Neutrophil (primary cell): ENCODE data around the gene COX7B.
A peak's percentile ranks its signal among the peaks of the same experiment; 100 is the strongest.
"Not testable (repeated sequence)": the region's sequence is repeated elsewhere in the genome, so short reads cannot be mapped to it uniquely, and the experiment has no call there.

ENCODE experiments used
- H3K27ac ChIP-seq: fragments of 200-600 bp; sonication (generic); 2 replicates; pipeline ENCODE4 v1.5.1; 2016; ENCODE audit warnings: mild to moderate bottlenecking, moderate library complexity
- H3K27me3 ChIP-seq: fragments of 200-600 bp; sonication (generic); 2 replicates; pipeline ENCODE4 v1.6.0; 2016; ENCODE audit warnings: mild to moderate bottlenecking
- H3K36me3 ChIP-seq: fragments of 200-600 bp; sonication (generic); 2 replicates; pipeline ENCODE4 v1.5.1; 2017
- H3K4me1 ChIP-seq, 2 experiments: fragments of 200-600 bp in 1 of 2; sonication (generic) in 1 of 2; 1 replicate in 1 of 2; 2 replicates in 1 of 2; pipeline versions ENCODE4 v1.5.1 to v1.6.1; 2013 to 2016; ENCODE audit warnings: low read depth in 1 of 2, low read length in 1 of 2, mild to moderate bottlenecking in 1 of 2, moderate library complexity in 1 of 2; ENCODE audit not compliant: control insufficient read depth in 1 of 2, insufficient read depth in 1 of 2
- H3K4me3 ChIP-seq, 2 experiments: fragments of 200-600 bp in 1 of 2; sonication (generic) in 1 of 2; 1 replicate in 1 of 2; 2 replicates in 1 of 2; pipeline ENCODE4 v1.5.1; 2013 to 2016; ENCODE audit warnings: low read depth in 1 of 2, low read length in 1 of 2, mild to moderate bottlenecking in 1 of 2, moderate library complexity in 1 of 2
- H3K9me3 ChIP-seq: fragments of 200-600 bp; sonication (generic); 2 replicates; pipeline ENCODE4 v1.5.1; 2016
- CTCF ChIP-seq: fragments of 200-600 bp; sonication (generic); IDR thresholded peaks from 2 replicates; pipeline ENCODE4 v1.5.1; 2016; ENCODE audit warnings: antibody characterized with exemption

The COX7B gene

GRCh38 chrX:77918568-77918967 is 19.3 kb downstream of the COX7B start:
- peak overlapping the region; percentile 55 for H3K27ac ChIP-seq
- H3K9me3 ChIP-seq: no peaks in the 10 kb centered on the region
- no peaks in the 10 kb centered on the region for H3K36me3 ChIP-seq
- no peak for TF ChIP-seq CTCF
- peaks cover 21 to 28% of the 10 kb centered on the region in 2 experiments for H3K4me1 ChIP-seq
- H3K4me3 ChIP-seq: no peak overlapping the region
- no peaks in the 10 kb centered on the region for H3K27me3 ChIP-seq

GRCh38 chrX:77919370-77919769 is 20.1 kb downstream of the COX7B start:
- not testable (repeated sequence) for H3K9me3 ChIP-seq, H3K36me3 ChIP-seq, H3K4me3 ChIP-seq, H3K27me3 ChIP-seq
- H3K27ac ChIP-seq: peak overlapping the region; percentile 55
- H3K4me1 ChIP-seq: peaks cover 21 to 28% of the 10 kb centered on the region in 2 experiments

GRCh38 chrX:77922787-77923186 is 23.5 kb downstream of the COX7B start:
- no peak overlapping the region for H3K4me3 ChIP-seq
- H3K36me3 ChIP-seq: no peaks in the 10 kb centered on the region
- H3K27me3 ChIP-seq: no peaks in the 10 kb centered on the region
- H3K4me1 ChIP-seq: peaks cover 21 to 30% of the 10 kb centered on the region in 2 experiments
- H3K9me3 ChIP-seq: no peaks in the 10 kb centered on the region
- no peak overlapping the region for H3K27ac ChIP-seq
- no peak for TF ChIP-seq CTCF

- Histone ChIP-seq H3K4me3 (no peak overlapping the region), H3K4me1 (peaks cover 8 to 14% of the 10 kb centered on the region in 2 experiments), H3K36me3 (no peaks in the 10 kb centered on the region), H3K27me3 (no peaks in the 10 kb centered on the region), H3K27ac (no peak overlapping the region), H3K9me3 (no peaks in the 10 kb centered on the region)
- no peak for TF ChIP-seq CTCF
Measured at GRCh38 chrX:77924320-77924859, 25.1 kb downstream of the COX7B start.

- Histone ChIP-seq H3K27ac (peak overlapping the region; percentile 33), H3K36me3 (no peaks in the 10 kb centered on the region), H3K27me3 (no peaks in the 10 kb centered on the region), H3K4me3 (no peak overlapping the region), H3K4me1 (peaks cover 12 to 14% of the 10 kb centered on the region in 2 experiments), H3K9me3 (no peaks in the 10 kb centered on the region)
- TF ChIP-seq CTCF: no peak
Measured at GRCh38 chrX:77925764-77926163, 26.5 kb downstream of the COX7B start.

GRCh38 chrX:77930581-77930980 is 31.3 kb downstream of the COX7B start:
- Histone ChIP-seq H3K27me3 (no peaks in the 10 kb centered on the region), H3K4me3 (no peak overlapping the region), H3K4me1 (peaks cover 9% of the 10 kb centered on the region in 2 experiments), H3K36me3 (no peaks in the 10 kb centered on the region), H3K9me3 (no peaks in the 10 kb centered on the region), H3K27ac (peak overlapping the region; percentile 66)
- no peak for TF ChIP-seq CTCF
